Measurements from ENCODE around the gene CCBE1. TPM values are rescaled to one million over a fixed set of nuclear protein-coding genes. Genes with fewer than 3 reads are reported as not detected.
"Not testable (repeated sequence)": the region's sequence is repeated elsewhere in the genome, so short reads cannot be mapped to it uniquely, and the experiment has no call there.

The CCBE1 gene
- polyA plus RNA-seq, 1 of the 3 experiments (the other 2 are of a cell fraction) = 5.0 TPM

- Histone ChIP-seq H3K79me2 (ENCODE audit: insufficient read depth) (peaks cover 4% of the 10 kb centered on the region; the same call in 1 of the 2 replicates), H3F3A (replicated peaks; ENCODE audit: insufficient read depth) (peaks cover 8% of the 10 kb centered on the region), H3K4me2 (no peak overlapping the region), H3K27me3 (ENCODE audit: insufficient read depth) (no peaks in the 10 kb centered on the region), H3K9me2 (no peaks in the 10 kb centered on the region), H3K36me3 (replicated peaks in 1 of 2; ENCODE audit: control insufficient read depth in 1 of 2, insufficient read depth in 2 of 2, low read length in 1 of 2) (no peaks in the 10 kb centered on the region), H4K20me1 (ENCODE audit: insufficient read depth) (no peaks in the 10 kb centered on the region), H2AFZ (ENCODE audit: low read depth) (no peak overlapping the region), H3K4me3 (ENCODE audit: low read depth in 2 of 2, low read length in 1 of 2) (no peak overlapping the region), H3K27ac (ENCODE audit: low read depth in 2 of 2, low read length in 1 of 2) (no peak overlapping the region), H3K9me3 (no peaks in the 10 kb centered on the region), H3K9ac (no peak overlapping the region), H3K4me1 (ENCODE audit: control insufficient read depth in 1 of 2, insufficient read depth in 2 of 2, low read depth in 1 of 2, low read length in 1 of 2) (no peaks in the 10 kb centered on the region; a peak in 1 of 4 replicates)
- CTCF ChIA-PET = interaction anchor here (0.6 to 1.8 kb wide), 4 partner anchors 10 to 899 kb away, joined by 3 to 6 read pairs (median 4); no protein-coding TSS in a partner anchor
- POLR2A ChIA-PET = no interaction called here
- WGBS (ENCODE audit: low lambda C conversion rate) = 83% methylated on average over 1 of the region's 1 CpG
- no peak for DNase-seq
- no peak for TF ChIP-seq RCOR1 (IDR thresholded peaks at IDR 0.05; ENCODE audit: low read length)
- no peak for TF ChIP-seq RXRA (IDR thresholded peaks at IDR 0.05; ENCODE audit: borderline replicate concordance, low read depth)
- no peak for TF ChIP-seq CHD2 (IDR thresholded peaks at IDR 0.05; ENCODE audit: low read length, partially characterized antibody)
- TF ChIP-seq TAF1 (IDR thresholded peaks at IDR 0.05; ENCODE audit: borderline replicate concordance, low read depth, low read length) = no peak
- no peak for TF ChIP-seq JUND (IDR thresholded peaks at IDR 0.05)
- no peak for TF ChIP-seq SIN3A (IDR thresholded peaks at IDR 0.05; ENCODE audit: borderline replicate concordance, low read depth, low read length)
- TF ChIP-seq TCF12 (IDR thresholded peaks at IDR 0.05) = no peak
- no peak for TF ChIP-seq MEF2A (IDR thresholded peaks at IDR 0.05; ENCODE audit: borderline replicate concordance, low read depth)
- TF ChIP-seq PBX3 (IDR thresholded peaks at IDR 0.05) = no peak
- no peak for TF ChIP-seq SMC3 (IDR thresholded peaks at IDR 0.05; ENCODE audit: low read depth, low read length)
- no peak for TF ChIP-seq POLR2AphosphoS5 (IDR thresholded peaks at IDR 0.05; ENCODE audit: low read depth, low read length)
Measured at GRCh38 chr18:59649591-59649990, 47.6 kb downstream of the CCBE1 start.

- CTCF ChIA-PET = interaction anchor here (0.9 to 1.8 kb wide), 3 partner anchors 9 to 189 kb away, joined by 3 to 5 read pairs (median 3); no protein-coding TSS in a partner anchor
Measured at GRCh38 chr18:59648469-59648868, 48.8 kb downstream of the CCBE1 start.

GRCh38 chr18:59646963-59647307 is 50.3 kb downstream of the CCBE1 start:
- H3K27ac ChIP-seq (ENCODE audit: low read depth in 2 of 2, low read length in 1 of 2) = peak overlapping the region in 1 of 2 experiments; percentile 48; a peak in 2 of 4 replicates
- H3K4me2 ChIP-seq = no peak overlapping the region
- no peaks in the 10 kb centered on the region for H3K9me3 ChIP-seq
- no peak overlapping the region for H2AFZ ChIP-seq (ENCODE audit: low read depth)
- no peaks in the 10 kb centered on the region for H3K36me3 ChIP-seq (replicated peaks in 1 of 2; ENCODE audit: control insufficient read depth in 1 of 2, insufficient read depth in 2 of 2, low read length in 1 of 2)
- H4K20me1 ChIP-seq (ENCODE audit: insufficient read depth) = no peaks in the 10 kb centered on the region
- POLR2A ChIA-PET = no interaction called here
- H3K79me2 ChIP-seq (ENCODE audit: insufficient read depth) = no peaks in the 10 kb centered on the region
- CTCF ChIA-PET = interaction anchor here (1.2 to 1.5 kb wide), 2 partner anchors 16 to 187 kb away, joined by 3 read pairs; no protein-coding TSS in a partner anchor
- H3K9ac ChIP-seq = no peak overlapping the region
- WGBS (ENCODE audit: low lambda C conversion rate) = 79% methylated on average over 2 of the region's 2 CpGs
- no peak overlapping the region for H3K4me3 ChIP-seq (ENCODE audit: low read depth in 2 of 2, low read length in 1 of 2)
- H3F3A ChIP-seq (replicated peaks; ENCODE audit: insufficient read depth) = peaks cover 8% of the 10 kb centered on the region
- no peak for DNase-seq
- no peaks in the 10 kb centered on the region for H3K27me3 ChIP-seq (ENCODE audit: insufficient read depth)
- no peaks in the 10 kb centered on the region for H3K9me2 ChIP-seq
- no peaks in the 10 kb centered on the region for H3K4me1 ChIP-seq (ENCODE audit: control insufficient read depth in 1 of 2, insufficient read depth in 2 of 2, low read depth in 1 of 2, low read length in 1 of 2)
- TF ChIP-seq IRF3 (IDR thresholded peaks at IDR 0.05; ENCODE audit: low read depth, low read length) = no peak
- TF ChIP-seq TEAD4 (IDR thresholded peaks at IDR 0.05; ENCODE audit: borderline replicate concordance, insufficient read depth) = no peak
- no peak for TF ChIP-seq TCF12 (IDR thresholded peaks at IDR 0.05)
- no peak for TF ChIP-seq ZBTB33 (IDR thresholded peaks at IDR 0.05; ENCODE audit: borderline replicate concordance, low read depth)
- no peak for TF ChIP-seq RCOR1 (IDR thresholded peaks at IDR 0.05; ENCODE audit: low read length)
- no peak for TF ChIP-seq RXRA (IDR thresholded peaks at IDR 0.05; ENCODE audit: borderline replicate concordance, low read depth)
- no peak for TF ChIP-seq MXI1 (IDR thresholded peaks at IDR 0.05; ENCODE audit: low read depth, low read length)
- TF ChIP-seq TAF1 (IDR thresholded peaks at IDR 0.05; ENCODE audit: borderline replicate concordance, low read depth, low read length) = no peak
- TF ChIP-seq JUND (IDR thresholded peaks at IDR 0.05) = no peak
- no peak for TF ChIP-seq USF1 (IDR thresholded peaks at IDR 0.05; ENCODE audit: borderline replicate concordance, low read depth)
- no peak for TF ChIP-seq MEF2A (IDR thresholded peaks at IDR 0.05; ENCODE audit: borderline replicate concordance, low read depth)

More at GRCh38 chr18:59648469-59648868, 48.8 kb downstream of the CCBE1 start:
- H3K4me1 ChIP-seq (ENCODE audit: control insufficient read depth in 1 of 2, insufficient read depth in 2 of 2, low read depth in 1 of 2, low read length in 1 of 2); POLR2A ChIA-PET; H3K27ac ChIP-seq (ENCODE audit: low read depth in 2 of 2, low read length in 1 of 2); H2AFZ ChIP-seq (ENCODE audit: low read depth); H3K4me2 ChIP-seq; H3K9me2 ChIP-seq; H4K20me1 ChIP-seq (ENCODE audit: insufficient read depth); H3K27me3 ChIP-seq (ENCODE audit: insufficient read depth); H3K79me2 ChIP-seq (ENCODE audit: insufficient read depth); H3F3A ChIP-seq (replicated peaks; ENCODE audit: insufficient read depth); H3K4me3 ChIP-seq (ENCODE audit: low read depth in 2 of 2, low read length in 1 of 2); H3K9me3 ChIP-seq; DNase-seq; H3K9ac ChIP-seq; H3K36me3 ChIP-seq (replicated peaks in 1 of 2; ENCODE audit: control insufficient read depth in 1 of 2, insufficient read depth in 2 of 2, low read length in 1 of 2): not testable (repeated sequence)
- WGBS (ENCODE audit: low lambda C conversion rate) = 98% methylated on average over 10 of the region's 10 CpGs
